Measurements from ENCODE around the gene CBFB. TPM values are rescaled to one million over a fixed set of nuclear protein-coding genes. Genes with fewer than 3 reads are reported as not detected.

CBFB gene
- total RNA-seq, 1 experiment from 2014 or later = 50.6 TPM

GRCh38 chr16:67021321-67021720, 7.6 kb upstream of the CBFB start:
- peaks cover 9% of the 10 kb centered on the region for H3K4me1 ChIP-seq (ENCODE audit: insufficient read depth, low read length)
- DNase-seq (no peak), ATAC-seq (no peak)
- H4K20me1 ChIP-seq (ENCODE audit: low read length) = no peaks in the 10 kb centered on the region
- H3K4me2 ChIP-seq (ENCODE audit: low read length) = no peak overlapping the region
- TF ChIP-seq EZH2phosphoT487 (IDR thresholded peaks at IDR 0.05; ENCODE audit: borderline replicate concordance, low read length) (no peak), CTCF (conservative IDR thresholded peaks at IDR 0.05; ENCODE audit: low read depth, low read length) (no peak), EZH2 (IDR thresholded peaks at IDR 0.05; ENCODE audit: low read length, unreplicated experiment) (no peak)
- no peak overlapping the region for H2AFZ ChIP-seq (ENCODE audit: low read length)
- POLR2A ChIA-PET (ENCODE audit: unreplicated experiment) = no interaction called here
- intact Hi-C loops (cut with micrococcal nuclease) = no loop called here
- H3K4me3 ChIP-seq (ENCODE audit: low read length) = no peak overlapping the region
- H3F3A ChIP-seq (ENCODE audit: low read length, unreplicated experiment) = no peaks in the 10 kb centered on the region
- CTCF ChIA-PET = interaction anchor here (0.6 to 0.7 kb wide), 3 partner anchors 10 to 226 kb away, joined by 3 to 8 read pairs (median 3); partner anchors contain the start of gene FHOD1
- H3K9ac ChIP-seq (ENCODE audit: low read length) = no peak overlapping the region
- no peaks in the 10 kb centered on the region for H3K9me2 ChIP-seq (replicated peaks; ENCODE audit: low read length)
- no TSS peak for BruUV-seq (replicated peaks)
- no peaks in the 10 kb centered on the region for H3K36me3 ChIP-seq (ENCODE audit: low read depth, low read length)
- no peaks in the 10 kb centered on the region for H3K79me2 ChIP-seq (ENCODE audit: low read length)
- H3K27ac ChIP-seq (ENCODE audit: low read length) = no peak overlapping the region
- no peaks in the 10 kb centered on the region for H3K27me3 ChIP-seq (ENCODE audit: low read length)
- H3K9me3 ChIP-seq (ENCODE audit: low read length) = no peaks in the 10 kb centered on the region

GRCh38 chr16:67022531-67023214, 6.3 kb upstream of the CBFB start:
- Histone ChIP-seq H3K27me3 (ENCODE audit: low read length) (no peaks in the 10 kb centered on the region), H3K9me2 (replicated peaks; ENCODE audit: low read length) (no peaks in the 10 kb centered on the region), H3K4me1 (ENCODE audit: insufficient read depth, low read length) (peaks cover 9% of the 10 kb centered on the region), H3K4me2 (ENCODE audit: low read length) (peak overlapping the region; percentile 29; the same call in 1 of the 2 replicates), H2AFZ (ENCODE audit: low read length) (peak overlapping the region; percentile 45), H3F3A (ENCODE audit: low read length, unreplicated experiment) (no peaks in the 10 kb centered on the region), H3K79me2 (ENCODE audit: low read length) (no peaks in the 10 kb centered on the region), H3K36me3 (ENCODE audit: low read depth, low read length) (no peaks in the 10 kb centered on the region), H3K4me3 (ENCODE audit: low read length) (no peak overlapping the region), H3K9me3 (ENCODE audit: low read length) (no peaks in the 10 kb centered on the region), H3K9ac (ENCODE audit: low read length) (no peak overlapping the region), H4K20me1 (ENCODE audit: low read length) (no peaks in the 10 kb centered on the region), H3K27ac (ENCODE audit: low read length) (0 out of 2 replicates have a peak overlapping the region, but pooled peaks have one; percentile 23)
- no TSS peak for BruUV-seq (replicated peaks)
- ATAC-seq (no peak), DNase-seq (peak; percentile 56)
- no peak for TF ChIP-seq EZH2 (IDR thresholded peaks at IDR 0.05; ENCODE audit: low read length, unreplicated experiment)
- no peak for TF ChIP-seq EZH2phosphoT487 (IDR thresholded peaks at IDR 0.05; ENCODE audit: borderline replicate concordance, low read length)
- TF ChIP-seq CTCF (conservative IDR thresholded peaks at IDR 0.05; ENCODE audit: low read depth, low read length) = no peak
- CTCF ChIA-PET = interaction anchor here (0.6 kb wide), 1 partner anchor 48 kb away, joined by 3 read pairs; no protein-coding TSS in a partner anchor
- POLR2A ChIA-PET (ENCODE audit: unreplicated experiment) = no interaction called here
- intact Hi-C loops (cut with micrococcal nuclease) = no loop called here

GRCh38 chr16:67023689-67024088, 5.3 kb upstream of the CBFB start:
- Histone ChIP-seq H3K9me3 (ENCODE audit: low read length) (no peaks in the 10 kb centered on the region), H3K9me2 (replicated peaks; ENCODE audit: low read length) (no peaks in the 10 kb centered on the region), H3K27me3 (ENCODE audit: low read length) (no peaks in the 10 kb centered on the region), H4K20me1 (ENCODE audit: low read length) (no peaks in the 10 kb centered on the region), H3K4me3 (ENCODE audit: low read length) (no peak overlapping the region), H2AFZ (ENCODE audit: low read length) (no peak overlapping the region), H3K9ac (ENCODE audit: low read length) (no peak overlapping the region), H3K27ac (ENCODE audit: low read length) (no peak overlapping the region), H3K4me2 (ENCODE audit: low read length) (no peak overlapping the region), H3K4me1 (ENCODE audit: insufficient read depth, low read length) (peaks cover 14% of the 10 kb centered on the region), H3K79me2 (ENCODE audit: low read length) (no peaks in the 10 kb centered on the region), H3K36me3 (ENCODE audit: low read depth, low read length) (no peaks in the 10 kb centered on the region), H3F3A (ENCODE audit: low read length, unreplicated experiment) (no peaks in the 10 kb centered on the region)
- BruUV-seq (replicated peaks) = no TSS peak
- ATAC-seq (no peak), DNase-seq (no peak)
- ChIA-PET POLR2A (ENCODE audit: unreplicated experiment) (no interaction called here), CTCF (no interaction called here)
- intact Hi-C loops (cut with micrococcal nuclease) = no loop called here
- TF ChIP-seq EZH2 (IDR thresholded peaks at IDR 0.05; ENCODE audit: low read length, unreplicated experiment) = no peak
- no peak for TF ChIP-seq CTCF (conservative IDR thresholded peaks at IDR 0.05; ENCODE audit: low read depth, low read length)
- no peak for TF ChIP-seq EZH2phosphoT487 (IDR thresholded peaks at IDR 0.05; ENCODE audit: borderline replicate concordance, low read length)

Data from PC-3 (cell line).